ENCODE data around the gene TBXA2R.

- TF ChIP-seq CTCF (IDR thresholded peaks at IDR 0.05): no peak
- no peak for TF ChIP-seq POLR2A (IDR thresholded peaks at IDR 0.05)
These were observed 42.8 kb downstream of the TBXA2R start for GRCh38 chr19:3563709-3564524.
